Eye (tissue), 1 donor: Measurements from ENCODE around the gene GNAZ.
A peak's percentile ranks its signal among the peaks of the same experiment; 100 is the strongest.

ENCODE experiments used
- DNase-seq: peaks from one replicate; pipeline ENCODE4 v3.0.0-alpha.2; 2015

The GNAZ gene

DNA sequence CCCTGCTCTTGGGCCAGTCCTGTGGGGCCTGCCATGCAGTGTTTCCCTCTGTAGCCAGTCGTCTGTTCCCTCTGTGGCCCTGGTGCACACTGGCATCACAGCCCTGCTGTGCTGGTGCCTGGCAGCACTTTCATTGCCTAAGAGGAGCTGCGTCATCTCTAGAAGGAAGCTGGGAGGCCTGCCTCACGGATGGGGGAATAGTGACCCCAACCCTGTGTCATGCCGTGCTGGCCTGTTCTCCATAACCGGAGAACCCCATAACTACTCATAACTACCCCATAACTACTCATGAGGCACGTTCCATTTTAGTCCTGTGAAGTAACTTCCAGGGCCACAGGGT, 88.9 kb downstream of the GNAZ start:
- DNase-seq = no peak

DNA sequence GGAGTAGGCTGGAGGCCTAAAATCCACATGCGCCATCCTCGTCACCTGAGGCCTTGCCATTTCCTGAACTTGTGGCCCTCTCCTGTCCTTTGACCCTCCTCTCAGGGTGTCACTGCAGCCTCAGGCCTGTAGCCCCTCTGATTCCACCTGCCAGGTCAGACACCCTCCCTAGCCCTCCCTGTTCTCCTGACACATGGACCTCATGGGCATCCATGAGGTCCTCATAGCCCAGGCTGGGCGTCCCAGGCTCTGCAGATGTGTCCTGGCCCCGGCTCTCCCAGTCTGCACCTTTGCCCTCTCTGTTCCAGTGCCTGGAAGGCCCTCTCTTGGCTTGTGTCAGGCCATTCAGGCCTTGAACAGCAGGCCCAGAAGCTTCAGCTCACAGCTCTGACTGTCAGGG, 90.7 kb downstream of the GNAZ start:
- no peak for DNase-seq

DNA sequence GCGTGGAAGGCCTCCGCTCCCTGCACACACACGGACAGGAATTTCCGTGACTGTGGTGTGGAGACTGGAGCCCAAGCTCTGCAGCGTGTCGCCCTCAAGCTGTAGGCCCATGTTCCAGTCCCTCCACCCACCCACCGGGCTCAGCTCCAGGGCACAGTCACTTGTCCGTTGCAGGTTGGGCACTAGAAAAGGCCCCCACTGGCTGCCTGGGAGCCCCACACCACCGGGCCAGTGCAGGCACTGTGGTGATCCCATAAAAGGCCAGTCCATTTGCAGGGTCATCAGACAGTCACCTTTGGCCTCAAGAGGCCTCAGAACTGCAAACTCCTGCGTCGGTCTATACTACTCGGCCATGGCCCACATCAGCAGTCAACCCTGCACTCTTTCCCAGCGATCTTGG, 91.3 kb downstream of the GNAZ start:
- DNase-seq = no peak

DNA sequence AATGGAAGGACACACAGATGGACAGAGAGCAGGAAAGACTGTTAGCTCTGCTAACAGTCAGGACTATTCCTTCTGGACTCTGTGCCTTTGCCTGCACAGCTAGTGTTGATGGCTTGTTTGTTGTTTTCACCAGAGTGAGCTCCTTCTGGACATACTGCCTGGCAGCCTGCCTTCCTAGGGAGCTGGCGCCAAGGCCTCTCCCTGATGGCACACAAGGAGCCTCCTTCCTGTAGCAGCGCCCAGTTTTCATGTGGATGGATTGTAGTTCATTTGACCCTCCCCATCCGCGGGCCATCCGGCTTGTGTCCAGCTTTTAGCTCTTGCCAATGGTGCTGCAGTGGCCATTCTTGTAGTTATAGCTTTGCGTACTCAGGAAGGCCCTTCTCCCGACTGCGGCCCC, 93.3 kb downstream of the GNAZ start:
- no peak for DNase-seq

DNA sequence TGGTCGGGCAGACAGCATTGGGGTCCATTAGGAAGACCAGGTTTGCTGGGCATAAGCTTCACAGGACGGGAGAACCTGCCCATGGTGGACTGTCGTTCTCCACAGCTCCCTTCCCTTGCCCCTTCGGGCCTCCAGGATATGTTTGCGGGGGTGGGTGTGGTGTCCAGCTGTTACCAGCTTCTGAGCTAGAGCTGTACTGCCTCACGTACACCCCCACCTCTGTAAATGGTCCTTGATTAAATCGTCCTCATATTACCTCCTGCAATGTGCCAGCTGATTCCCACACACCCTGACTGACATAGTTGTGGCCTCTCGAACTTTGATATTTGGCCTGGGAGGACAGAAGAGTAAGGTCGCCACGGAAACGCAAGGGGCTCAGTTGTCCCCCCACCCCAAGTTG, 93.8 kb downstream of the GNAZ start:
- no peak for DNase-seq

DNA sequence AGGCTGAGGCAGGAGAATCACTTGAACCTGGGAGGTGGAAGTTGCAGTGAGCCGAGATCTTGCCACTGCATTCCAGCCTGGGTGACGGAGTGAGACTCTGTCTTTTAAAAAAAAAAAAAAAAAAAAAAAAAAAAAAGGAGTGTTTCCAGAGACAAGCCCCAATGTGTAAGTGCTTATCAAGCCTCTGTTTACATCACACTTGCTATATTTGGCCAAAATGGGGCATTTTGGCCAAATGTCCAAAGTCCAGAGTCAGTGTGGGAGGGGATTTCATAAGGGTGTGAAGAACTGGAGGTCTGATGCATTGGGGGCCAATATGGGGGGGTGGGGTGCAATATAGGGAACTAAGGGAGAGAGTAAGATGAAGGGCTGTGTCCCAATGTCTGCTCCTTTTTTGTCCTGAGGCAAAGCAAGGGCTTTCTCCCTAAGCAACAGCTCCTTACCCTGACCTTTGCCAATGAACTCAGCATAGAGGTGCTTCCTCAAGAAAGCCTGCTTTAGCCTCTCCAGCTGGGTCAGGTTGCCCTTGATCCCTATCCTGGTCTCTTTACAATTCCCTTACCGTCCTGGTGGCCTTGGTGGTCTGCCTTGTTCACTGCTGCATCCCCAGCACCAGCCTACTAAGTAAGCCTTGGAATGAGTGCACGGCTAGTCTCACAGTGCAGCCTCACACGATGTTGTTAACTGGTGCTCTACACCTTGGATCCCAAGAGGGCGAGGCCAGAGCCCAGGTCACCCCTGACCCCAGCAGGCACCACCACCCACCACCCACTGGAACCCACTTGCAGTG, 95.9 kb downstream of the GNAZ start:
- no peak for DNase-seq

DNA sequence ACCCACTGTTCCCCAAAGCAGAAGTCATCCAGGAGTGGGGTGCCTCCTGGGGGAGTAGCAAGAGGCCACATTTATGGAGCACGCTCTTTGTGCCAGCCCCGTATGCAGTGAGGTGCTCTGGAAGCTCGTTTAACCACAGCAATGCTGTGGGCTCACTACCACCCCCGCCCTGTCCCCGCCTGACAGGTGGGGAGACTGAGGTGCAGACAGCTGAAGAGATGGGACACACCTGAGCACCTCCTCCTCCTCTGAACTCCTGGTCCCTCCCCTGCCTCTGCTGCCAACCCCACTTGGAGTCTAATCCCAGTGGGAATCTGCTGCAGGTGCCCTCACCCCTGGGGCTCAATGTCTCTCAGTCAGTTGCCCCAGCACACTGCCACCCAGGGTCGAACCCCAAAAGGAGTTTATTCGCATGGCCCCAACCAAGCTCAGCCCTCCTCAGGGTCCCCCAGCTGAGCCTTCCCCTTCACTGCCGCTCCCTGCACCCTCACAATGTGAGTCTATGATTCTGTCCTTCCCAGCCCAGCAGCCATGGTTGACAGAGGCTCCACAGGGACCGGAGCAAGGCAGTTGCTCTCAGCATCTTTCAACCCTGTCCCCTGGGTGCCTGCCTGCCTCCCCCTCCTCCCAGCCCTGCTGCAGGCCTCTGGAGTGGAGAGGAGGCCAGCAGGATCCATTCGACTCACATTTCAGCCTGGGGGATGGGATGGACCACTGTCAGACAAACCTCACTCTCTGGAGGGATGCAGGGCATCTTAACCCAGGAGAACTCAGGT, 96.7 kb downstream of the GNAZ start:
- DNase-seq = peak; percentile 74

DNA sequence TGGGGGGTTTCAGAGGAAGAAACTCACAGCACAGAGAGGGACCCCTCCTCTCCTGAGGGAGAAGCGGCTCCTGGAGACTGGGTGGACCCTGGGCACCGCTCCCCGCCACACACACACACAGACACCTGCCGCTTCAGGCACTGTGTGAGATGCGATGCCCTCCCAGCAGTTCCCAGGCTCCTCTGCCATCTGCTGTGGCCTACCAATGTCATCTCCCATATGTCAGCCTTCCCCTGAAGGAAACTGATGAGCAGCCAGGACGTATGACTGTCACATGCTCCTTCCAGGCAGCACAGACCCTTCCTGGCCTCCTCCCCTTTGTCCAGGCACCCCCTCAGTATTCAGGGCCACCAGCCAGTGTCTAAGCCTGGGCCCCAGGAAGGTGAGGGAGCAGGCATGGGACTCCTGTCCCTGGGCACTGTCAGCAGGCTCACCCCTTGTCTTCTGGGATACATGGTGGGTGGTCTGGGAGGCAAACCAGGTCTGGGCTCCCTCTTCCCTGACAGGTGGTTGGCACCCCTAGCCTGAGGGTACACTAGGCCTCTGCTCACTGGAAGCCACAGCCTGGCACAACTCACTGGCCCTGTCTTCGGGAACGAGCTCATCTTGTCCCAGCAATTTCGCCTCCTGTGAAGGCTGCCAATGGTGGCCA, 98.2 kb downstream of the GNAZ start:
- peak; percentile 72 for DNase-seq

DNA sequence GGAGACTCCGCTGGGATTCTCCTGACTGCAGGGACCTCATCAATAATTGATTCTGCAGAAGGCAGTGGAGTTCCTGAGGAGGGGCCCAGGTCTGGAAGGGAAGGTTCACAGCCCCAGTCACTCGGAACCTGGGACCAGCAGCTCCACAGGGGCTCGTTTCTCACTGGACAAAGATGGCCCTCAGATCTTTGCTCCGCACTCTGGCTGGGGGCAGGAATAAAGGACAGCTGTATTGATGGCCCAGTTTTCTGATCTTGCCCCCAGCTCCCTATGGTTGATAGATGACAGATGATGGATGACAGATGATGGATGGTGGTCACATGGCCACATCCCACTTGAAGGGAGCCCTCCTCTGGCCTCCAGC, 98.7 kb downstream of the GNAZ start:
- peak; percentile 78 for DNase-seq
